HG03175 (cell line): Measurements from ENCODE around the gene CATSPERZ.

Experiments used
- ATAC-seq: cut with Tn5 transposase; IDR thresholded peaks from one replicate; pipeline ENCODE4 v1.9.1; 2021; ENCODE audit warnings: mild to moderate bottlenecking, moderate library complexity; ENCODE audit not compliant: unreplicated experiment

The CATSPERZ gene

GRCh38 chr11:64339286-64339685 is 39.1 kb downstream of the CATSPERZ start:
- no peak for ATAC-seq

GRCh38 chr11:64339754-64340408 is 39.7 kb downstream of the CATSPERZ start, which contains the start of gene CCDC88B:
Gene CCDC88B, plus strand, starts transcription at chr11:64340204. Its CDS starts 63 bp downstream, at chr11:64340267.
- ATAC-seq = peak; percentile 56

- ATAC-seq = peak; percentile 45
These were observed 40.6 kb downstream of the CATSPERZ start for GRCh38 chr11:64340671-64341335.

GRCh38 chr11:64341429-64341828 is 41.3 kb downstream of the CATSPERZ start:
- no peak for ATAC-seq

GRCh38 chr11:64341851-64342791 is 42.0 kb downstream of the CATSPERZ start:
- ATAC-seq = peak; percentile 42

GRCh38 chr11:64342869-64343745 is 42.9 kb downstream of the CATSPERZ start:
- no peak for ATAC-seq

GRCh38 chr11:64343767-64344559 is 43.8 kb downstream of the CATSPERZ start:
- no peak for ATAC-seq

GRCh38 chr11:64344787-64345186 is 44.6 kb downstream of the CATSPERZ start:
- ATAC-seq = no peak

- no peak for ATAC-seq
These were observed 47.2 kb downstream of the CATSPERZ start for GRCh38 chr11:64347193-64347867.

- ATAC-seq = no peak
These were observed 48.3 kb downstream of the CATSPERZ start for GRCh38 chr11:64348383-64349024.

- no peak for ATAC-seq
These were observed 48.8 kb downstream of the CATSPERZ start for GRCh38 chr11:64349025-64349387.

GRCh38 chr11:64349404-64349803 is 49.2 kb downstream of the CATSPERZ start:
- no peak for ATAC-seq

GRCh38 chr11:64351136-64351631 is 51.0 kb downstream of the CATSPERZ start:
- ATAC-seq = no peak

- ATAC-seq = no peak
These were observed 52.2 kb downstream of the CATSPERZ start for GRCh38 chr11:64352099-64352994.

- no peak for ATAC-seq
These were observed 53.0 kb downstream of the CATSPERZ start for GRCh38 chr11:64352995-64353714.

- no peak for ATAC-seq
These were observed 53.8 kb downstream of the CATSPERZ start for GRCh38 chr11:64353715-64354506.
